Parietal lobe (tissue), 1 donor: ENCODE results near the gene CDH7. TPM values are rescaled to one million over a fixed set of nuclear protein-coding genes. Genes with fewer than 3 reads are reported as not detected.

ENCODE experiments used
- total RNA-seq: library from RNA; depleted of rRNA; stranded (reverse); fragments of >200 nt; gene quantifications from one replicate; pipeline ENCODE4 v1.2.3, GENCODE V29; 2014

Gene CDH7
- total RNA-seq: 1.6 TPM

GRCh38 chr18:65750389-65751154 is at the start of gene CDH7:
Gene CDH7 (plus strand): TSS chr18:65751012. CDS start chr18:65762843, 11,831 bp downstream.

